ENCODE measurements around the gene MSH5.
"Not testable (repeated sequence)": the region's sequence is repeated elsewhere in the genome, so short reads cannot be mapped to it uniquely, and the experiment has no call there.

Gene MSH5

GRCh38 chr6:31797588-31797987, 57.8 kb downstream of the MSH5 start:
- H3K27ac ChIP-seq (ENCODE audit: poor library complexity, severe bottlenecking), result peak overlapping the region; percentile 86
- H3K27me3 ChIP-seq (ENCODE audit: insufficient read depth, poor library complexity, severe bottlenecking), result no peaks in the 10 kb centered on the region
- DNase-seq (ENCODE audit: low spot score), result no peak
- H3K36me3 ChIP-seq (ENCODE audit: low read depth), result peaks cover 26% of the 10 kb centered on the region
- ATAC-seq (ENCODE audit: low read depth), result no peak
- no peak for TF ChIP-seq CTCF (IDR thresholded peaks at IDR 0.05; ENCODE audit: poor library complexity, severe bottlenecking)
- peaks cover 5% of the 10 kb centered on the region for H3K4me1 ChIP-seq (ENCODE audit: insufficient read depth, poor library complexity, severe bottlenecking)
- no peak overlapping the region for H3K4me3 ChIP-seq (ENCODE audit: severe bottlenecking)
- no peaks in the 10 kb centered on the region for H3K9me3 ChIP-seq (ENCODE audit: severe bottlenecking)

GRCh38 chr6:31799781-31800180, 60.0 kb downstream of the MSH5 start:
- no peak overlapping the region for H3K4me3 ChIP-seq (ENCODE audit: severe bottlenecking)
- H3K27ac ChIP-seq (ENCODE audit: poor library complexity, severe bottlenecking), result no peak overlapping the region
- H3K27me3 ChIP-seq (ENCODE audit: insufficient read depth, poor library complexity, severe bottlenecking), result no peaks in the 10 kb centered on the region
- H3K4me1 ChIP-seq (ENCODE audit: insufficient read depth, poor library complexity, severe bottlenecking), result no peaks in the 10 kb centered on the region
- DNase-seq (ENCODE audit: low spot score) (no peak), ATAC-seq (ENCODE audit: low read depth) (no peak)
- H3K36me3 ChIP-seq (ENCODE audit: low read depth), result peaks cover 34% of the 10 kb centered on the region
- H3K9me3 ChIP-seq (ENCODE audit: severe bottlenecking), result no peaks in the 10 kb centered on the region
- TF ChIP-seq CTCF (IDR thresholded peaks at IDR 0.05; ENCODE audit: poor library complexity, severe bottlenecking), result no peak

- H3K9me3 ChIP-seq (ENCODE audit: severe bottlenecking); H3K4me1 ChIP-seq (ENCODE audit: insufficient read depth, poor library complexity, severe bottlenecking); DNase-seq (ENCODE audit: low spot score); ATAC-seq (ENCODE audit: low read depth); H3K27me3 ChIP-seq (ENCODE audit: insufficient read depth, poor library complexity, severe bottlenecking); H3K27ac ChIP-seq (ENCODE audit: poor library complexity, severe bottlenecking); H3K4me3 ChIP-seq (ENCODE audit: severe bottlenecking): not testable (repeated sequence)
- H3K36me3 ChIP-seq (ENCODE audit: low read depth), result peaks cover 34% of the 10 kb centered on the region
Observed at GRCh38 chr6:31801031-31801927, 61.5 kb downstream of the MSH5 start.

- DNase-seq (ENCODE audit: low spot score), result no peak
- Histone ChIP-seq H3K36me3 (ENCODE audit: low read depth) (peaks cover 34% of the 10 kb centered on the region), H3K4me3 (ENCODE audit: severe bottlenecking) (peak overlapping the region; percentile 67), H3K4me1 (ENCODE audit: insufficient read depth, poor library complexity, severe bottlenecking) (peaks cover 11% of the 10 kb centered on the region), H3K27ac (ENCODE audit: poor library complexity, severe bottlenecking) (peak overlapping the region; percentile 68), H3K27me3 (ENCODE audit: insufficient read depth, poor library complexity, severe bottlenecking) (no peaks in the 10 kb centered on the region), H3K9me3 (ENCODE audit: severe bottlenecking) (no peaks in the 10 kb centered on the region)
- no peak for TF ChIP-seq CTCF (IDR thresholded peaks at IDR 0.05; ENCODE audit: poor library complexity, severe bottlenecking)
- peak; percentile 15; the same call in 2 of the 3 replicates for ATAC-seq (ENCODE audit: low read depth)
Observed at GRCh38 chr6:31805939-31806469, 66.2 kb downstream of the MSH5 start.

- peaks cover 11% of the 10 kb centered on the region for H3K4me1 ChIP-seq (ENCODE audit: insufficient read depth, poor library complexity, severe bottlenecking)
- peaks cover 28% of the 10 kb centered on the region for H3K36me3 ChIP-seq (ENCODE audit: low read depth)
- TF ChIP-seq CTCF (IDR thresholded peaks at IDR 0.05; ENCODE audit: poor library complexity, severe bottlenecking), result peak; percentile 34
- peak; percentile 96 for ATAC-seq (ENCODE audit: low read depth)
- H3K27me3 ChIP-seq (ENCODE audit: insufficient read depth, poor library complexity, severe bottlenecking), result no peaks in the 10 kb centered on the region
- peak within 1 kb of the TSS; percentile 68 for H3K27ac ChIP-seq (ENCODE audit: poor library complexity, severe bottlenecking)
- H3K9me3 ChIP-seq (ENCODE audit: severe bottlenecking), result no peaks in the 10 kb centered on the region
- H3K4me3 ChIP-seq (ENCODE audit: severe bottlenecking), result peak within 1 kb of the TSS; percentile 67
- DNase-seq (ENCODE audit: low spot score), result peak; percentile 96
Observed at GRCh38 chr6:31806470-31807272, 66.9 kb downstream of the MSH5 start, which contains the start of gene LSM2. Gene LSM2, minus strand, starts transcription at chr6:31806966. Its CDS starts 209 bp downstream, at chr6:31806757.

- H3K4me1 ChIP-seq (ENCODE audit: insufficient read depth, poor library complexity, severe bottlenecking), result peaks cover 19% of the 10 kb centered on the region
- H3K36me3 ChIP-seq (ENCODE audit: low read depth); ATAC-seq (ENCODE audit: low read depth); DNase-seq (ENCODE audit: low spot score); H3K27me3 ChIP-seq (ENCODE audit: insufficient read depth, poor library complexity, severe bottlenecking); H3K27ac ChIP-seq (ENCODE audit: poor library complexity, severe bottlenecking); H3K9me3 ChIP-seq (ENCODE audit: severe bottlenecking); H3K4me3 ChIP-seq (ENCODE audit: severe bottlenecking): not testable (repeated sequence)
Observed at GRCh38 chr6:31808599-31808998, 68.8 kb downstream of the MSH5 start.

Data from RWPE2 (cell line).